Activated T-cell treated with anti-CD3 and anti-CD28 coated beads, Interleukin-2, amount 50 U/mL, for 72 hours (primary cell): ENCODE data around the gene NRAP. TPM values are rescaled to one million over a fixed set of nuclear protein-coding genes. Genes with fewer than 3 reads are reported as not detected.

Experiments used
- ATAC-seq, 2 donors: fragments of 150-1000 bp; cut with Tn5 transposase; replicated peaks in 1 of 2; 2 replicates each; pipeline ENCODE4 v1.10.0; 2021; ENCODE audit warnings: moderate library complexity in 2 of 2, mild to moderate bottlenecking in 1 of 2
- DNase-seq, 2 donors: peaks; one replicate each; pipeline ENCODE4 v3.0.0; 2021 to 2022; ENCODE audit warnings: mixed read lengths in 1 of 2
- H3K27ac Mint-ChIP-seq: one replicate; pipeline ENCODE4 v1.8.0; 2022; ENCODE audit warnings: mild to moderate bottlenecking, moderate library complexity, mixed read lengths
- H3K27me3 Mint-ChIP-seq: one replicate; pipeline ENCODE4 v1.8.0; 2022; ENCODE audit warnings: low read depth, mixed read lengths
- H3K36me3 Mint-ChIP-seq, 2 donors: one replicate each; pipeline ENCODE4 v1.8.0; 2022; ENCODE audit warnings: mixed read lengths in 2 of 2, mild to moderate bottlenecking in 1 of 2; ENCODE audit not compliant: insufficient read depth in 2 of 2
- H3K4me1 Mint-ChIP-seq: one replicate; pipeline ENCODE4 v1.8.0; 2022; ENCODE audit warnings: low read depth, mixed read lengths
- H3K4me3 Mint-ChIP-seq, 2 donors: one replicate each; pipeline ENCODE4 v1.8.0; 2022; ENCODE audit warnings: mild to moderate bottlenecking in 2 of 2, mixed read lengths in 2 of 2, moderate library complexity in 2 of 2
- H3K9me3 Mint-ChIP-seq, 2 donors: one replicate each; pipeline ENCODE4 v1.8.0; 2022; ENCODE audit warnings: mixed read lengths in 2 of 2
- total RNA-seq, 2 donors: library from RNA; stranded (reverse); gene quantifications; one replicate each; pipeline ENCODE4 v1.2.3, GENCODE V29; 2022

NRAP gene
- total RNA-seq, 2 donors from 2014 or later: not detected

DNA sequence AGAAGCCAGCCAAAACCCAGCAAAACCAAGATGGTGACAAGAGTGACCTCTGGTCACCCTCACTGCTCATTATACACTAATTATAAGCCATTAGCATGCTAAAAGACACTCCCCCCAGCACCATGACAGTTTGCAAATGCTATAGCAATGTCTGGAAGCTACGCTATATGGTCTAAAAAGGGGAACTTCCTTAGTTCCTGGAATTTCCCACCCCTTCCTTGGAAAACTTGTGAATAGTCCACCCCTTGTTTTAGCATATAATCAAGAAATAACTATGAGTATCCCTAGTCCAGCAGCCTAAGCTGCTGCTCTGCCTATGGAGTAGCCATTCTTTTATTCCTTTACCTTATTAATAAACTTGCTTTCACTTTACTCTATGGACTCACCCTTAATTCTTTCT lies 31.9 kb upstream of the NRAP start:
- ATAC-seq (no peak), DNase-seq (no peak)
- Mint-ChIP-seq H3K4me3 (no peak overlapping the region), H3K27ac (no peak overlapping the region), H3K27me3 (no peaks in the 10 kb centered on the region), H3K9me3 (peaks cover 5 to 8% of the 10 kb centered on the region in 2 donors), H3K4me1 (no peaks in the 10 kb centered on the region), H3K36me3 (peaks cover 16 to 23% of the 10 kb centered on the region in 2 donors)

DNA sequence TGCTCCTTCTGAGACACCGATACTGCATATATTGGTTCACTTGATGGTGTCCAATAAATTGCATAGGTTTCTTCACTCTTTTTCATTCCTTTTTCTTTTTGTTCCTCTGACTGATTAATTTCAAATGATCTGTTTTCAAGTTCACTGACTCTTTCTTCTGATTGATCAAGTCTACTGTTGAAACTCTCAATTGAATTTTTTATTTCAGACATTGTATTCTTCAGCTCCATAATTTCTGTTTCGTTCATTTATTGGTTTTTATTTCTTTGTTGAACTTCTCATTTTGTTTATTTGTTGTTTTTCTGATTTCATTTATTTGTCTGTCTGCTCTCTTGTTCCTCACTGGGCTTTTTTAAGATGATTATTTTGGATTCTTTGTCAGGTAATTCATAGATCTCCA lies 29.5 kb upstream of the NRAP start:
- Mint-ChIP-seq H3K9me3 (peaks cover 8 to 11% of the 10 kb centered on the region in 2 donors), H3K36me3 (peaks cover 27 to 40% of the 10 kb centered on the region in 2 donors), H3K27ac (no peak overlapping the region), H3K27me3 (no peaks in the 10 kb centered on the region), H3K4me3 (no peak overlapping the region), H3K4me1 (peaks cover 15% of the 10 kb centered on the region)
- DNase-seq: no peak
- no peak for ATAC-seq

DNA sequence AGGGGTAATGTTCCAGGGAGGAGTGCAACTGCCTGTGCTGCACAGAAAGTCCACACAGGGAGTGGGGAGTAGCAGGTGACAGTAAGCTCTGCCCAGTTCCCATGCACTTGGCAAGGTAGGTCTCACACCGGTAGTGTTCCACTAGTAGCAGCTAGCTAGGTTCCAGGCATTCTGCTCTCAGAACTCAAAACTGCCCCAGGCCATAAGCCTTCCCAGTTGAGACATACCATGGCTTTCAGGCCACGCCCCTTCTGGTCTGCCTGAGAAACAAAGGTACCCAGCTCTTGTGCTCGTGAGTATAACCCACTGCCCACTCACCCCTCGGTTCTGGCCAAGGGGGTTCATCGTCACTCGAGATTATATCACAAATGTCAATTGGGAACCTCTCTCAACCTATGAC lies 28.4 kb upstream of the NRAP start:
- DNase-seq (no peak), ATAC-seq (no peak)
- Mint-ChIP-seq H3K4me1 (peaks cover 19% of the 10 kb centered on the region), H3K36me3 (peaks cover 33 to 48% of the 10 kb centered on the region in 2 donors), H3K27ac (no peak overlapping the region), H3K27me3 (no peaks in the 10 kb centered on the region), H3K9me3 (peaks cover 10 to 16% of the 10 kb centered on the region in 2 donors), H3K4me3 (no peak overlapping the region)

DNA sequence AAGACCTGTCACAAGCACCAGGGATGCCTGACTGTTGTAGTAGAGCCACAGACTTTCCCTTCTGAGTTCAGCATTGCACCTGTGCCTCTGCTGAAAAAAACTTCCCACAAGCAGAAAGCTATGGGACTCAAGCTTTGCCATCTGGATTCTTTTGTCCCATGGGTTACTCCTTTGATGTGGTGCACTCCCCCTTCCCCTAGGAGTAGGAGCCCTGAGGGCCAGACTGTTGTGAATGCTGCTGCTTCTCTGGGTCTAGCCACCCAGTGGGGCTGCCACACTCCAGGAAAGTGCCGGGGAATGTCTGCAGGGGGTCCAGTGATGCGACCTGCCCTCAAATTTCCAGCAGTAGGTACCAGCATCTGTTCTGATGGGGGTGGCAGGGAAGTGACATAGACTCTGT lies 27.5 kb upstream of the NRAP start:
- Mint-ChIP-seq H3K36me3 (peaks cover 37 to 51% of the 10 kb centered on the region in 2 donors), H3K4me3 (no peak overlapping the region), H3K27ac (no peak overlapping the region), H3K27me3 (no peaks in the 10 kb centered on the region), H3K4me1 (peaks cover 19% of the 10 kb centered on the region), H3K9me3 (peaks cover 11 to 20% of the 10 kb centered on the region in 2 donors)
- ATAC-seq (no peak), DNase-seq (no peak)

DNA sequence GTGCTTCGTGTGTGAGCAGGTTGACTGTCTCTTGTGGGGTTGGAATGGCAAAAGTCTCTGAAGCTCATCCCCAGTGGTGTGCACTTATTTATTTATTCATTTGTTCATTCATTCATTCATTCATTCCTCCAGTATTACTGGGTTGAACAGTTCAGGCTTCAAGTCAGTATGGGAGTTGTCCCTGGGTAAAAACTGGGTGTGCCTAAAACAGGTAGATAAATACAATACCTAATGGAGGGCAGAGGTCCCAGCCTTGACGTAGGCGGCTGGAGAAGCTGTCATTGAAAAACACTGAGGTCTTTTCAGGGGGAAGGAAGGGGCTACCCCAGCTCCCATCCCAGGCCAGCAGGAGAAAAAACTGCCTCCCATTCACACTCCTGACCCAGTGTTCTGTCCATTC lies 26.9 kb upstream of the NRAP start:
- Mint-ChIP-seq H3K27ac (no peak overlapping the region), H3K4me3 (no peak overlapping the region), H3K27me3 (no peaks in the 10 kb centered on the region), H3K4me1 (peaks cover 19% of the 10 kb centered on the region), H3K9me3 (peaks cover 11 to 22% of the 10 kb centered on the region in 2 donors), H3K36me3 (peaks cover 37 to 52% of the 10 kb centered on the region in 2 donors)
- DNase-seq: no peak
- ATAC-seq: no peak

DNA sequence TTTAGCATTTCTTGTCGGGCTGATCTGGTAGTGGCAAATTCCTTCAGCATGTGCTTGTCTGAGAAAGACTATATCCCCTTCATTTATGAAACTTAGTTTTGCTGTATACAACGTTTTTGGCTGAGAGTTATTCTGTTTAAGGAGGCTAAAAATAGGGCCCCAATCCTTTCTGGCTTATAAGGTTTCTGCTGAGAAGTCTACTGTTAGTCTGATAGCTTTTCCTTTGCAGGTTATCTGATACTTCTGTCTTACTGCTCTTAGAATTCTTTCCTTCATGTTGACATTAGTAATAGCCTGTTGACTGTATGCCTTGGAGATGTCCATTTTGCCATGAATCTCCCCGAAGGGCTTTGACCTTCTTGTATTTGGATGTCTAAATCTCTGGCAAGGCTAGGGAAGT lies 25.7 kb upstream of the NRAP start:
- Mint-ChIP-seq H3K4me3 (peak overlapping the region; percentile 4 to 90), H3K36me3 (peaks cover 41 to 60% of the 10 kb centered on the region in 2 donors), H3K9me3 (peaks cover 16 to 30% of the 10 kb centered on the region in 2 donors), H3K27ac (no peak overlapping the region), H3K4me1 (peaks cover 25% of the 10 kb centered on the region), H3K27me3 (no peaks in the 10 kb centered on the region)
- no peak for DNase-seq
- ATAC-seq: no peak

DNA sequence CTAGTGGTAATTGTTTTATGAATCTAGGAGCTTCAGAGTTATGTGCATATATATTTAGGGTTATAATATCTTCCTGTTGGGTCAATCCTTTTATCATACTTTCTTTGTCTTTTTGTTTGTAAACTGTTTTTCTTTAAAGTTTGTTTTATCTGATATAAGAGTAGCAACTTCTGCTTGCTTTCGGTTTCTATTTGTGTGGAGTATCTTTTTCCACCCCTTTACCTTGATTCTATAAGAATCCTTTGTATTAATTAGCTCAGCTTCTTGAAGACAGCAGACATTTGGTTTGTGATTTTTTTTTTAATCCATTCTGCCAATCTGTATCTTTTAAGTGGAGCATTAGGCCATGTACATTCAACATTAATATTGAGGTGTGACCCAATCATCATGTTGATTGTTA lies 25.2 kb upstream of the NRAP start:
- Mint-ChIP-seq H3K27me3 (no peaks in the 10 kb centered on the region), H3K27ac (peak overlapping the region; percentile 87), H3K9me3 (peaks cover 16 to 33% of the 10 kb centered on the region in 2 donors), H3K4me1 (peaks cover 25% of the 10 kb centered on the region), H3K36me3 (peaks cover 46 to 64% of the 10 kb centered on the region in 2 donors), H3K4me3 (peak overlapping the region; percentile 4 to 90)
- ATAC-seq (no peak), DNase-seq (no peak)

DNA sequence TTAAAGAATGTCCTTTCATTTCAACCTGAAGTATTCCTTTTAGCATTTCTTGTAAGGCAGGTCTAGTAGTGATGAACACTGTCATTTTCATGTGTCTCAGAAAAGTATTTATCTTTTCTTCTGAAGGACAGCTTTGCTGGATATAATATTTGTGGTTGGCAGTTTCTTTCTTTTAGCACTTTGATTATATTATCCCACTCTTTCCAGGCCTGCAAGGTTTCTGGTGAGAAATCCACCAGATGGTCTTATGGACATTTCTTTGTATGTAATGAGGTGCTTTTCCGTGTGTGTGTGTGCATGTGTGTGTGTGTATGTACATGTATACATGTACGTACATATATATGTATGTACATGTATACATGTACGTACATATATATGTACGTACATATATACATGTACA lies 23.2 kb upstream of the NRAP start:
- Mint-ChIP-seq H3K27me3 (no peaks in the 10 kb centered on the region), H3K4me1 (peaks cover 38% of the 10 kb centered on the region), H3K36me3 (peaks cover 41 to 55% of the 10 kb centered on the region in 2 donors), H3K9me3 (peaks cover 12 to 27% of the 10 kb centered on the region in 2 donors), H3K27ac (no peak overlapping the region), H3K4me3 (no peak overlapping the region)
- DNase-seq: no peak
- ATAC-seq: no peak

DNA sequence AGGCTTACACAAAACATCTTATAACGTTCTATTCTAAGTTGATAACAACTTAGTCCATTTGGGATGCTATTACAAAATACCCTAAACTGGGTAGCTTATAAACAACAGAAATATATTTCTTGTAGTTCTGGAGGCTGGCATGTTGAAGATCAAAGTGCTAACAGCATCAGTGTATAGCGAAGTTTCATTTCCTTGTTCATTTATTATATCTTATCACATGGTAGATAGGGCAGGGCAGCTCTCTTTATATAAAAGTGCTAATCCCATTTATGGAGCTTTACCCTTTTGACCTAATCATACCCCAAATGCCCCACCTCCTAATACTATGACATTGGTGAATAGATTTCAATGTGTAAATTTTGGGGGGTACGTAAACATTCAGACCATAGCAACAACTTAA lies 22.2 kb upstream of the NRAP start:
- Mint-ChIP-seq H3K27me3 (no peaks in the 10 kb centered on the region), H3K4me3 (no peak overlapping the region), H3K9me3 (peaks cover 12 to 27% of the 10 kb centered on the region in 2 donors), H3K4me1 (peaks cover 48% of the 10 kb centered on the region), H3K27ac (no peak overlapping the region), H3K36me3 (peaks cover 36 to 50% of the 10 kb centered on the region in 2 donors)
- DNase-seq (no peak), ATAC-seq (no peak)

DNA sequence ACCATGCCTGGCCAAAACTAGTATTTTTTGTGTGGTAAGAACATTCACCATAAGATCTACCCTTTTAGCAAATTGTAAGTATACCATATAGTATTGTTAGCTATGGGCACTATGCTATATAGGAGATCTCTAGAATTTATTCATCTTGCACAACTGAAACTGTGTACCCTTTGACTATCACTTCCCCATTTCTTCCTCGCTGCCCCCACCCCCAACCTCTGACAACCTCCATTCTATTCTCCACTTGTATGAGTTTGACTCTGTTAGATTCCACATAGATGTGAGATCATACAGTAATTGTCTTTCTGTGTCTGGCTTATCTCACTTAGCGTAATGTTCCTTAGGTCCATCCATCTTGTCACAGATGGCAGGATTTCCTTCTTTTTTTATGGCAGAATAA lies 19.5 kb upstream of the NRAP start:
- peak overlapping the region; percentile 36 for H3K27ac Mint-ChIP-seq

DNA sequence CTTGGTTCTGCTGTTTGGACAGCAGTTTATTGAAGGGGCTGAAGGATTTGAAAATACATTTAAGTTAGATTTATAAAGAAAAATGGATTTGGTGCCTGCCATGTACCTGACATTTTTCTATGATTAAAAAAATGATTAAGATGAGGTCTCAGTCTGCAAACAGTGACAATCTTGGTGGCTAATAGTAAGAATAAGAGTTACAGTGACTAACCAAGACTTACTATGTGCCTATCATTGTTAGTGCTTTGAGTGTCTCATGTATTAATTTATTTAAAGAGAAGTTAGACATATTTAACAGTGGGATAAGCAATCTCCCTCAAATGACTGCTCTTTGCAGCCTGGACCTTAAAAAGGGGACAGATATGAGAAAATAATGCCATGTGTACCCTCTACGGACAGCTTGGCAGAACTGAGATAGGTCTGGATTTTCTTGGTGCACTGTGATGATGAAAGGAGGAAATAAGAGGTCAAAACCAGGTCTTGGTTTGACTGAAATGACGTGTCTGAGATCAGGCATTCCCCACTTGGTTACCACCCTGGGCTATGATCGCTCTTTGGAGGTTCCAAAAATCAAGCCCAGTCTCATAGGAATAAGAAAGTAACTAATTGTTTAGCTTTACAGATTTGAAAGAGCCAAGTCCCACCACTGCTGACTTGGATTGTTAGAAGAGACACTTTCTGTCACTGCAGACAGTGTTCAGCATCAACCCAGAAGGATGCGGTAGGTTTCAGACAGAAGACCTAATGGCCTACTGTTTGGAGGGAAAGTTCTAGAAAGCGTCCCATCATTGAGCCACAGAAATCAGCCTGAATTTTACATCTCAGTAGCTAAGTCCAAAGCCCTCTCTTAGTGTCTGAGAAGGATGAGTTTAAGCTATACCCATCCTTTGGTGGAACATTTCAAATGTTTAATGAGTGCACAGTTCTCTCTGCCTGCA lies 18.0 kb upstream of the NRAP start:
- peaks cover 47% of the 10 kb centered on the region for H3K4me1 Mint-ChIP-seq
- peak overlapping the region; percentile 92 to 98 for H3K4me3 Mint-ChIP-seq
- ATAC-seq (peak; percentile 55 to 62), DNase-seq (peak; percentile 57 to 63)
- H3K9me3 Mint-ChIP-seq: peaks cover 5 to 16% of the 10 kb centered on the region in 2 donors
- H3K27me3 Mint-ChIP-seq: no peaks in the 10 kb centered on the region
- peaks cover 20 to 21% of the 10 kb centered on the region in 2 donors for H3K36me3 Mint-ChIP-seq
- peak overlapping the region; percentile 95 for H3K27ac Mint-ChIP-seq

More for the DNA sequence above, 19.5 kb upstream of the NRAP start:
- ATAC-seq: no peak
- Mint-ChIP-seq H3K27me3 (no peaks in the 10 kb centered on the region), H3K4me3 (peak overlapping the region in 1 of 2 donors; percentile 20), H3K36me3 (peaks cover 29 to 33% of the 10 kb centered on the region in 2 donors), H3K9me3 (peaks cover 8 to 24% of the 10 kb centered on the region in 2 donors), H3K4me1 (peaks cover 50% of the 10 kb centered on the region)
- DNase-seq: no peak

DNA sequence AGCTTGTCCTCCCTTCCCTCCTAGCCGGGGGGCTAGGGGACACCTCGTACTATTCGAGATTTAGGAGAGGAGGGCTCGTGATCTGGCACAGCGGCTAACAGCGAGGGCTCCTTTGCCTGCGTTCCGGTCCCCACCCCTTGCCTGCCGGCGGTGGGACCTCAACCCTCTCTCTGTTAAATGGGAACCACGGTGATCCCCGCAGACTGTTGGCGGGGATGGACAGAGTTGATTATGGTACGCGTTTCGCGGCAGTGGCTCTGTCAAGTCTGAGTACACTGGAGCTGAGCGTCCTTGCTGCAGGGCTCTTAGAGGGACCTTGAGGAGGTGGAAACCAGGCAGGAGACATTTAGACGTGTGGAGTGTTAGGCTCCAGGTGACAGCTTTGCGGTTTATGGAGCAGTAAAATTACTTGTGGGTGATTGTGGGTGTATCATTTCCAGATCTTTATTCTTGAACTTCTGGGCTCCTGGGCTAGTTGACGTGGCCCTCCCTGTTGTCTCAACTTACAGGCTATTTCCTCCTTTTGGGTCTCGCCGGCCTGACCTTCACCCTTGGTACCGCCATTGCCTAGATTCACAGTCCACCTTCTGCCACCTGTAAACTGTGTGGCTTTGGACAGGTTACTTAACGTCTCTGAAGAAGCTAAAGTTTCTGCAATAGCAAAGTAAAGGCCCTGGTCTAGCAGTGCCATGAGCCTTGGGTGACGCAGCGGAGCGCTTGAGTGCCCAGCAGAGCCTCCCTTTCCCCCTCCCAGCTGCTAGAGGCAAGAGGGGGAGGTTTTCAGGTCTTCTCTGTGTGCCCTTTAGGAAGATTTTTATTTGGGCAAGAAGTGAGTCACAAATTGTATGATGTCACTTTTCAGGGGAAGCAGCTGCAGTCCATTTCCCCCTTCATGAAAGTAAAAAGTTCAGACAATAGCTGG lies 16.6 kb upstream of the NRAP start:
- peak; percentile 43 to 47 for DNase-seq

More for the DNA sequence above, 16.6 kb upstream of the NRAP start:
- Mint-ChIP-seq H3K9me3 (peaks cover 4 to 10% of the 10 kb centered on the region in 2 donors), H3K36me3 (peaks cover 19% of the 10 kb centered on the region in 2 donors), H3K4me1 (peaks cover 47% of the 10 kb centered on the region), H3K27me3 (no peaks in the 10 kb centered on the region), H3K27ac (peak overlapping the region; percentile 95), H3K4me3 (peak overlapping the region; percentile 92 to 98)
- ATAC-seq: peak; percentile 16 to 21
